GM20431 (cell line): ENCODE data around the gene ARMH3.

Experiments
- in situ Hi-C: fragments of 300-500 bp; cut with MseI, MboI; formaldehyde crosslinking; loops from one replicate; pipeline ENCODE4 v1.15.0; 2020; ENCODE audit warnings: low sequenced_read_pairs; ENCODE audit not compliant: unreplicated experiment

Gene ARMH3

DNA sequence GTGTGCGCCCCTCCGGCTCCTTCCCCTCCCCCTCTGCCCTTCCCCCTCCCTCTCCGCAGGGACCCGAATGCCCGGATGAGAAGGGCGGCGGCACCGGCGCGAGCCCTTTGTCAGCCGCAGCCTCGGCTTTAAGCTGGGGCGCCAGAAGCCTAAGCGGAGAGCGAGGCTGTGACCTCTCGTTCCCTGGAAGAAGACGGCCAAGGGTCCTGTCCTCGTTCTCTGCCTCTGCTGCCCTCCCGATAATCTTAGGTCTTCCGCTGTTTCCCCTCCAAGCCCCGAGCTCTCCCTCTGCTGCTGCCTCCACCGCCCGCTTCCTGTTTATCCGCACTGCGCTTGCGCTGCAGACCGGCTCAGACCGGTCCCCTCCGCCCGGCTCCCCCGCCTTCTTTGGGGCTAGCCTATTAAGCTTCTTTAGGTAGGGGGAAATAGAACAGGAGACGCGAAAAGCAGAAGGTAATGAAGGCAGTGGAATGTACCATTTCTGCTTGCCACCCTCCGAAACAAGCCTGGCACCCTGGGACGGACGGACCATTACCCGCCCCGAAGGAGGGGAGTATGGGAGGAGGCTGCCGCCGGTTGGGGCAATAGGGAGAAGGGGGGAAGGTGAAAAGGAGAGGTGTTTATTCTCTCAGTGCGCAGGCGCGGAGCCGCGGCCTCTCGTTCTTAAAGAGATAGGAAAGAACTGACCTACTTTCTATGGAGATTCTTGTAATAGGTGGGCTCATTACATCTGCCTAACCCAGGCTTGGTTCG lies 237.7 kb downstream of the ARMH3 start, which contains the start of gene OGA:
TSS of gene OGA (minus strand) at position 326 of the 753 bp plus-strand sequence. CDS start 422 bp downstream, outside the sequence.
- in situ Hi-C loops, result no loop called here

DNA sequence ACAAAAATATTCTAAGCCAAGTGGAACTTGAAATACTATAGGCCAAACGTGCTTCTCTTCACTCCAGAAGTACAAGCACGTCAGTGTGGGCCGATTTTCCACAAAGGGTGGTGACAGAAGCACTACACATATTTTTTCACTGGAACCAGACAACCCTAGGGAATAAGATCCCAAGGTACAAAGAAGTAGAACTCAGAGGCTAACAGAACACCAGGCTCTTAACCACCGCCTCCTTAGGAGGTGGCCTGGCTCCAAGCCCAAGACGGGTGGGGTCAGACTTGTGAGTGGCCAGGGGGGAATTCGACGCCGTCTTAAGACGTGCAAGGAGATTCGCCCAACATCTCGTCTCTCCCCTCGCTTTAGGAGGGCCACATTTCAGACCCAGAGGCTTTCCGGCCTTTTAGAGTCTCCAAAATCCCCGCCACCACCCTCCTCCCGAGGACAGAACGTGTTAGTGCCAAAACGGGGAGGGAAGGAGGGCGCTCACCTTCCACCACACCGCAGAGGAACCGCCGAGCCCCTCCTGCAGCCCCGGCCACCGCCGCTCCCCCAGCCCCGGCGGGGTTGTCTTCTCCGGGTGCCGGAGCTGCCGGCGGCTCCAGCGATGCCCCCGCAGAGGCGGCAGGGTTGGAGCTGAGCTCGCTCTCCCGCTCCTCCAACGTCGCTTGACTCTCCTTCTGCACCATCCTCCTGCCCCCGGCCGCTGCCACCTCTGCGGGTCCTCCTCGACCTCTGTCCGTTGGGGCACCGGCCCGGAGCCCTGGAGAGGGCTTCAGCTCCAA lies 238.4 kb downstream of the ARMH3 start:
- in situ Hi-C loops, result no loop called here

DNA sequence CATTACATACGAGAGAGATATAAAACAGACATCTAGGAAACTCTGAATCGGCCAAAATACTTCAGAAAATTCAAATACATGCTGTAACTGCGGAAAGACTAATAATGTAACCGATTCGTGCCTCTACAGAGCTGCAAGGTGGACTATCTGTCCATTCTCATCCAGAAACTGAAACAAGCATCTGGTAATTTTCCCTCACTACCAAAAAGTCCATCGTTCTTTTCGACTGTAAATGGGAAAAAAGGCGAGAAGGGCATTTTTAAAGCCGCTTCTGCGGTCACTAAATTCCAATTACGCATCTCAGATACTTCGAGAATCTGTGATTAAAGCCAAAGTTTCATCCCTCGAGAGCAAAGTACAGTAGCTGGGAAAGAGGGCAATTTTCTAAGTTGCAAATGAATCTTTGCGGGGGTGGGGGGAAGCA lies 239.0 kb downstream of the ARMH3 start:
- in situ Hi-C loops, result no loop called here

DNA sequence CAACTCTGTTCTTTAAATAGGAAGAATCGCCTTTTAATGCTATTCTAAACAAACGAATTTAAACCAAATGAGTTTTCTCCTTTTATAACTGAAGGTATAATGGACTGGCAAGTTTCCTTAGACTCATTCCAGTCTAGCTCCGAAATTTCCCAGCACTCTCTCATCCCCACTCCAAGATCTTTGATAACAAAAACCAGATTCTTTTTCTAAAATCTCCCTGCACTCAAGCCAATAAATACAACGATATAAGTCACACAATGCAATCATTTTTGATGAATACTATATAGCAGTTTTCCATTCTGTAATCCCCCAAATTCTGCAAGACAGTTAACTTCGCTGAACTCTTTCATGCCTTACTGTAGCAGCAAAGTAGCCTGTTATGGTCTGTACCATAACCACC lies 239.6 kb downstream of the ARMH3 start:
- in situ Hi-C loops, result no loop called here

DNA sequence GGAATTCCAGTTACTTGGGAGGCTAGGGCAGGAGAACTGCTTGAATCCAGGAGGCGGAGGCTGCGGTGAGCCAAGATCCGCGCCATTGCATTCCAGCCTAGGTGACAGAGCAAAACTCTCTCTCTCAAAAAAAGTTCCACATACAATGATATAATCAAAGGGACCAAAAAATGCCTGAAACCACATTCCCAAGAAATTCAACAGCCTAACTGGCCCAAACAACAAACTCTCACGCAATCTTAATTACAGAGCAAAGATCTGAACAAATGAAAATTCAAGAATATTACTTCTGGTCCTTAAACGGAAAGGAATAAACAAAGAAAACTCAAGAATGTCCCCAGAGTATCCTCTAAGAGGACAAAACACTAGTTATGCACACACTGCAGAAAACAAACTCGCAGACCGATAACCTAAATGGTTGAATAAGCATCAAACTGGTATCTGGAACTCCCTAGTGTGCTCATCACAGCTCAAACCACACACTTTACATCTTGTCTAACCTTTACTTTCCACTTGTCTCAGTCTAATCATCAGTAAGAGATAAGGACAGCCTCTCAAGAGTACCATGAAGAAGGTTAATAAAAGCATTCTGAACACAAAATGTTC lies 241.4 kb downstream of the ARMH3 start:
- in situ Hi-C loops, result no loop called here

DNA sequence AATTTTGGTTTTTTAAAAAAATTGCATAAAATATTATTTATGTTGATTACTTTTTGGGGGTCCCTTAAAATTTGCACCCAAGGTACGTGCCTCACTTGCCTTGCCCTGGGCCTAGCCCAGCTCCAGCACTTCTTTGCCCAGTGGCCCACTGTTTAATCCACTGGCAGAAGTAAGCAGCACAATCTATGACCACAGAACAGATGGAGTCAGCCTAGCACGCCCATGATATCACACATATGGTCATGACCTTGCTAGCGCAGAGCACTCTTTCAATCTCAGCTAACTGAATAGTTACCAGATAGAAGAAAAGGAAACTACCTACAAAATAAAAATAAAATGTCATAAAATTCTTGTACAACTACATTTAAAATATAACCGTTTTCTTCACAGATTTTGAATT lies 243.4 kb downstream of the ARMH3 start:
- in situ Hi-C loops, result no loop called here

DNA sequence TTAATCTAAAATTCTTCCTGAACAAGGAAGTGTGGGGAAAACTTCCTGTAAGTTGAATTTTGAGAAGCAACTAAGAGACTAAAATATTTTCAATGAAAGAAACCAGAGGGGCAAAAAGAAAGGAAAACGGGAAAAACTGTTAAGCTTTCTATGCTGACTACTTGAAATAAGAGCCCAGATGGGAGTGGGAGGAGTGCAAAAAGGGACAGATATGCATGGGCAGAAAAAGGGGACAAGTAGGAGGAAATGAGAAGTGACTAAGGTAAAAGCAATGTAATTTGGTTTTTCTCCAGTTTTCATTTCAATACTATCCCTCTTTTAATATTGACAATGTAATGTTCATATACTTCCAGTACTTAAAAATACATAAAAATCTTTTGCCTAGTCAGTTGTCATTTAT lies 248.8 kb downstream of the ARMH3 start:
- in situ Hi-C loops, result no loop called here

DNA sequence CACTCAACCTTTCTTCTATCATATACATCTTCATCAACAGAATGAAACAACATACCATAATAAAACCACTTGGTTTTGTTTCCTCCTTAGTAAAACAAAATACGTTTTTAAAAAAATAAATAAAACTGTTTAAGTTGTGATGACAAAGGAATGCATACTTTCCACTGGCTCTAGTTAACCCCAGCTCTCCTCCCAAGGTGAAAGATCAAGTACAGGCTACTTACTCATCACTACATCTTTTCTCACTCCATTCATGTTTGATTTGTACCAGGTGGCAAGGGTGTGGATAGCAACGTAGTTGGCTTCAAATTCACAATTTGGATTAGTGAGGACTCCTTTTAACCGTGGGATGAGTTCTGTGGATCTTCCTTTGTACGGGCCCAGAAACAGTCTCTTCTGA lies 252.5 kb downstream of the ARMH3 start:
- in situ Hi-C loops, result no loop called here

DNA sequence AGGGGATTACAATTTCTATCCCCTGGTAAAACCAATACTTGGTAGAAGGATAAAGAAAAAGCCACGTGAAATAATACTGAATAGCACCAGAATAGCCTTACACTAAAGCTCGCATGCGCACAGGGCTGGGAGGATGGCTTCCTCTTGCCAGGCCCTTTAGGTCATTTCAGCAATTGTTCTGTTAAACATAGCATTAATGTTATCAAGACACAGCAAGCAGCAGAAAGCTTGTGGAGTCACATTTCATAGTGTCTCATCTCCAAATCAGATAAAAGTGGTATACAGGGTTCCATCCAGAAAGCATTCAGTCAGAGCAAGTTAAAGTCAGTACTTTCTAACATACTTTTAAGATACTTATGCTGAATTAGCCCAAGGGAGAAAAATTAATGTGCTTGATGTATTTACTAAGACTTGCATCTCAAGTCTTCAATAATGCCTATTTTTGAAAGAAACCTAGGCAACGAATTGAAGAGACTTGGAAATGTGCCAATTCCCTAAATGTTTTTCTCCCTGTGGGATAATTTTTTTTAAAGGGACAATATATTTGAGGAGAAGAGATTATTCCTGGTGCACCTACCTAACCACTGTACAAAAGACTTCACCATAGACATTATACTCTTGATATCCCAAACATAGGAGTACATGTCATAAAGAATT lies 258.4 kb downstream of the ARMH3 start:
- in situ Hi-C loops, result no loop called here
